ENCODE results near the gene DCST2. TPM values are rescaled to one million over a fixed set of nuclear protein-coding genes. Genes with fewer than 3 reads are reported as not detected.

The DCST2 gene
- total and polyA plus RNA-seq, 2 of the 8 experiments (the other 6 are each of a cell fraction or from before 2014, with no cell fraction given): 0.43 to 2.1 TPM

GRCh38 chr1:155017041-155017945 lies 16.3 kb downstream of the DCST2 start (continued):
- TF ChIP-seq RBBP5 (IDR thresholded peaks at IDR 0.05; ENCODE audit: borderline replicate concordance, low read depth, low read length) (no peak; the same call in 1 of the 2 replicates), CHD2 (IDR thresholded peaks at IDR 0.05; ENCODE audit: low read length) (no peak), KDM4A (IDR thresholded peaks at IDR 0.05; ENCODE audit: low read depth, low read length, severe bottlenecking) (peak; percentile 74), TEAD4 (IDR thresholded peaks at IDR 0.05; ENCODE audit: low read depth, low read length) (peak; percentile 29; the same call in 1 of the 2 replicates), JUN (IDR thresholded peaks at IDR 0.05; ENCODE audit: low read depth, low read length) (no peak), NANOG (IDR thresholded peaks at IDR 0.05; ENCODE audit: insufficient read depth, low read depth, low read length, poor library complexity, severe bottlenecking) (no peak), POLR2AphosphoS5 (IDR thresholded peaks at IDR 0.05; ENCODE audit: low read depth, low read length) (peak; percentile 55; the same call in 1 of the 2 replicates), EZH2 (IDR thresholded peaks at IDR 0.05; ENCODE audit: low read depth, low read length, severe bottlenecking) (no peak), RAD21 (IDR thresholded peaks at IDR 0.05 in 1 of 2, conservative IDR thresholded peaks at IDR 0.05 in 1 of 2; ENCODE audit: low read depth in 2 of 2, low read length in 2 of 2) (peak; percentile 65 to 72), TAF7 (optimal IDR thresholded peaks at IDR 0.05; ENCODE audit: borderline replicate concordance, low read depth, low read length) (peak; percentile 59), SIX5 (IDR thresholded peaks at IDR 0.05; ENCODE audit: low read depth, low read length) (no peak), MAFK (IDR thresholded peaks at IDR 0.05; ENCODE audit: low read depth, low read length) (peak; percentile 30; the same call in 1 of the 2 replicates), SP2 (IDR thresholded peaks at IDR 0.05; ENCODE audit: low read length) (no peak), ATF2 (IDR thresholded peaks at IDR 0.05; ENCODE audit: low read length) (no peak), ASH2L (IDR thresholded peaks at IDR 0.05; ENCODE audit: low read length) (peak; percentile 49), POLR2A (IDR thresholded peaks at IDR 0.05; ENCODE audit: control extremely low read depth in 1 of 2, low read depth in 2 of 2, low read length in 2 of 2) (peak in 1 of 2 experiments; percentile 20; a peak in 1 of 3 replicates), CHD1 (IDR thresholded peaks at IDR 0.05; ENCODE audit: low read depth, low read length) (no peak), GABPA (IDR thresholded peaks at IDR 0.05; ENCODE audit: borderline replicate concordance, insufficient read depth, low read length) (no peak), ZNF274 (IDR thresholded peaks at IDR 0.05; ENCODE audit: borderline replicate concordance, extremely low read depth, low read length) (no peak)
- TF ChIP-seq, protein P1, sequence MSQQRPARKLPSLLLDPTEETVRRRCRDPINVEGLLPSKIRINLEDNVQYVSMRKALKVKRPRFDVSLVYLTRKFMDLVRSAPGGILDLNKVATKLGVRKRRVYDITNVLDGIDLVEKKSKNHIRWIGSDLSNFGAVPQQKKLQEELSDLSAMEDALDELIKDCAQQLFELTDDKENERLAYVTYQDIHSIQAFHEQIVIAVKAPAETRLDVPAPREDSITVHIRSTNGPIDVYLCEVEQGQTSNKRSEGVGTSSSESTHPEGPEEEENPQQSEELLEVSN (IDR thresholded peaks at IDR 0.05): no peak
- TF ChIP-seq, protein P2, sequence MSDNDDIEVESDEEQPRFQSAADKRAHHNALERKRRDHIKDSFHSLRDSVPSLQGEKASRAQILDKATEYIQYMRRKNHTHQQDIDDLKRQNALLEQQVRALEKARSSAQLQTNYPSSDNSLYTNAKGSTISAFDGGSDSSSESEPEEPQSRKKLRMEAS (IDR thresholded peaks at IDR 0.05): peak; percentile 75

Measured in H1 (cell line).